Peyer's patch (tissue), 4 donors: ENCODE measurements around the gene RASSF8.

Experiments used
- POLR2A ChIP-seq, 2 donors: fragments of 450-650 bp; IDR thresholded peaks; one replicate each; pipeline ENCODE4 v1.5.1; 2017; ENCODE audit warnings: antibody characterized with exemption in 2 of 2, mild to moderate bottlenecking in 2 of 2, moderate library complexity in 2 of 2
- TF ChIP-seq, protein P1 (sequence below), 6 experiments: fragments of 450-650 bp in 4 of 6; fragments of 200-600 bp in 2 of 6; sonication (generic) in 1 of 6; IDR thresholded peaks; one replicate each; pipeline ENCODE4 v1.5.1; 2017 to 2019; ENCODE audit warnings: antibody characterized with exemption in 6 of 6, mild to moderate bottlenecking in 3 of 6, moderate library complexity in 1 of 6

DNA sequence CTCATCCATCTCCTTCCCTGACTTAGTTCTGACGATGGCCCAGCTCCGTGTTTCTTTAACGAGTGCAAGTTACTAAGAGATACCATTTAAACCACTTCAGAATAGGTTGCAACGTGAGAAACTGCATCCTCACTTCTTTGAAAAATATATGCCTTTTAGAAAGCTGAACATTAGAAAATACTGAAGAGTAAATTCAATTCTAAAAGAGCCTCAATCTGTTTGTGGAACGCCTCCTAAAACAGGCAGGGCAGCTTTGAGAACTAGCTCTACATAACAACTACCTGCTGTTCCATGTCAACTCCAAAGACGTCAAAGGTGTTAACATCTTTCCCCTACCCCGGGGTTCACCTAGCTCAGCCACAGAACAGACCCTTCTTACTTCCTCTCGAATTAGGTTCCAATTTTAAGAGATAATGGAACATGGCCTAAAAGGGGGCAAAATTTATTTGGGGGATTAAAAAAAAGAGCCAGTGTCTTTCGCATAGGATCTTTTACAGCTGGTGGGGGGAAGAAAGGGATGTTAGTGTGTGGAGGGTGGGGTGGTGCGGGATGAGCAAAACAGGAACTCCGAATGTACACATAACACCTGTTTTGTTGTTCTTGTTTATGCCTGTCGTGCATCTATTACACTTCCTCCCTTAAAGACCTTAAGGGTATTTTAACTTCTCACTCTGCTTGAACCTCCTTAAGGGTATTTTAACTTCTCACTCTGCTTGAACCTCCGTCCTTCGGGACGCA lies 163.0 kb downstream of the RASSF8 start:
- no peak for TF ChIP-seq POLR2A (IDR thresholded peaks at IDR 0.05)
- TF ChIP-seq, protein P1, sequence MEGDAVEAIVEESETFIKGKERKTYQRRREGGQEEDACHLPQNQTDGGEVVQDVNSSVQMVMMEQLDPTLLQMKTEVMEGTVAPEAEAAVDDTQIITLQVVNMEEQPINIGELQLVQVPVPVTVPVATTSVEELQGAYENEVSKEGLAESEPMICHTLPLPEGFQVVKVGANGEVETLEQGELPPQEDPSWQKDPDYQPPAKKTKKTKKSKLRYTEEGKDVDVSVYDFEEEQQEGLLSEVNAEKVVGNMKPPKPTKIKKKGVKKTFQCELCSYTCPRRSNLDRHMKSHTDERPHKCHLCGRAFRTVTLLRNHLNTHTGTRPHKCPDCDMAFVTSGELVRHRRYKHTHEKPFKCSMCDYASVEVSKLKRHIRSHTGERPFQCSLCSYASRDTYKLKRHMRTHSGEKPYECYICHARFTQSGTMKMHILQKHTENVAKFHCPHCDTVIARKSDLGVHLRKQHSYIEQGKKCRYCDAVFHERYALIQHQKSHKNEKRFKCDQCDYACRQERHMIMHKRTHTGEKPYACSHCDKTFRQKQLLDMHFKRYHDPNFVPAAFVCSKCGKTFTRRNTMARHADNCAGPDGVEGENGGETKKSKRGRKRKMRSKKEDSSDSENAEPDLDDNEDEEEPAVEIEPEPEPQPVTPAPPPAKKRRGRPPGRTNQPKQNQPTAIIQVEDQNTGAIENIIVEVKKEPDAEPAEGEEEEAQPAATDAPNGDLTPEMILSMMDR (IDR thresholded peaks at IDR 0.05), result no peak
